GM21723 (cell line): Measurements from ENCODE around the gene COL18A1.

Source experiments
- ATAC-seq: cut with Tn5 transposase; IDR thresholded peaks from one replicate; pipeline ENCODE4 v1.9.1; 2021; ENCODE audit warnings: mild to moderate bottlenecking, moderate library complexity; ENCODE audit not compliant: unreplicated experiment

The COL18A1 gene

DNA sequence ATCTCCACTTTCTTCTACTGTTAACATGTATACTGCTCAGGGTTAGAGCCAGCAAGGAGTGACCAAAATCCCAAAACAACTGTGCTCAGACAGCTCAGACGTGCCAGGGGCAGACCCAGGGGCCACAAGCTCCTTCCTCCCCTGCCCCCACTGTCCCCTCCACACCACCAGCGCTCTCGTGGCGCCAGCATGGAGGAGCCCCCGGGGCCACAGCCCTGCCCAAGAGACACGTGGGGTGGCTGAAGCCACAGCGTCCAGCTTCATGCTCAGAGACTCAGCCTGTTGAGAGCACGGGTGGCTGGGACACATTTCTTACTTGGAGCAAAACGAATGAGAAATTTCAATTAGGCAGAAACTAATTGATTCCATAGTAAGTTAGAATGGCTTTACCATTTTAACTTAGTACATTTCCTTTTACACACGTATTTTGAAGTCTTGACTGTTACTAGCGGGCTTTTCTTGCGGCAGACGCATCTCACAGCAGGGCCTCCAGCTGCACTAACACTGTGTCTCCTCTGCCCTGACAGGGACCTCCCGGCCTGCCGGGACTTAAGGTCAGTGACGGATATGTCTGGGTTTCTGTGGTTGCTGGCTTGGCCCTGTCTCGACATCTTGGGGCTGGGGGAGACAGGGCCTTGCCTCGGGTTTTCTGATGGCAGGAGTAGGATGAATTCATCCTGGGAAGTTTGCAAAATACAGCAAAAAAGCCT is 83.1 kb downstream of the COL18A1 start:
- no peak for ATAC-seq

DNA sequence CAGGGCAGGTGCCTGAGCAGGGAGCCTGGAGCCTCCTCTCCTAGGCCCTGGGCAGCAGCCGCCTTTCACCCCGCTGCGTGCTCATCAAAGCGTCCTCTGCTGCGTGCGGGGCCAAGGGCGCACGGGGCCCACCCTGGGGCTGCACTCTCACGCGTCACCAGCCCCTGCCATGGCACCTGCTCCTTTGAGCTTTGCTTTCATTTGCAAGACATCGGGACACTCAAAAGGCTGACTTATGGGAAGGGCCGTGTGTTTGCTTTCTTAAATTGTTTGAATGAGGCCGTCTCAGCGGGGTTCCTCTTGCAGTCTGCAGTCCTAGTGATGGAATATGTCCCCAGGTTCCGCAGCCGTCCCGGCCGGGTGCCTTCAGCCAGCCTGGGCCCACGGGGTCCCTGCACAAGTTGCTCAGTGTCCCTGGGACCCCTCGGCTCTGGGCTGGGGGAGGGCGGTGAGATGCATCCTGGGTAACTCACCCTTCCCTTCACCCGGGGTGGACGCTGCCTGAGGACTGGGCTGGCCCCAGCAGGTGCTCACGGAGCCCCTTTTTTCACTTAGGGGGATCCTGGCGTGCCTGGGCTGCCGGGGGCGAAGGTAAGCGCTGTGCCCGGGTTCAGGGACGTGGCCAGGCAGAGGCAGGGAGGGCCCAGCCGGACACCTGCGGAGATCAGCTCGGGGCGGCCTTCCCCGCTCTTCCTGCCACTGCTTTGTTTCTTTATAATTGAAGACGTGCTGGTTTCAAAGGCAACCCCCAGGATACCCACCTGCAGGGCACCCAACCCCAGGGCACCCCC is 84.2 kb downstream of the COL18A1 start:
- no peak for ATAC-seq

DNA sequence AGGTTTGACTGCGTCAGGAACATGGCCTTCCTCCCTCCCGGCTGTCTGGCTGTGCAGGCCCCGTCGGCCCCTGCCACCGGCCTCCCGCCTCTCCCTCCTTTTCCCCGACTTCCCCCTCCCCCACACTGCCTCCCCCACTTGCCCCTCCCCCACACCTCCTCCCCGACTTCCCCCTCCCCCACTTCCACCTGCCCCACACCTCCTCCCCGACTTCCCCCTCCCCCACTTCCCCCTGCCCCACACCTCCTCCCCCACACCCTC is 84.7 kb downstream of the COL18A1 start:
- ATAC-seq, result no peak

- ATAC-seq, result no peak
These were observed 85.2 kb downstream of the COL18A1 start for GRCh38 chr21:45490049-45490731.

DNA sequence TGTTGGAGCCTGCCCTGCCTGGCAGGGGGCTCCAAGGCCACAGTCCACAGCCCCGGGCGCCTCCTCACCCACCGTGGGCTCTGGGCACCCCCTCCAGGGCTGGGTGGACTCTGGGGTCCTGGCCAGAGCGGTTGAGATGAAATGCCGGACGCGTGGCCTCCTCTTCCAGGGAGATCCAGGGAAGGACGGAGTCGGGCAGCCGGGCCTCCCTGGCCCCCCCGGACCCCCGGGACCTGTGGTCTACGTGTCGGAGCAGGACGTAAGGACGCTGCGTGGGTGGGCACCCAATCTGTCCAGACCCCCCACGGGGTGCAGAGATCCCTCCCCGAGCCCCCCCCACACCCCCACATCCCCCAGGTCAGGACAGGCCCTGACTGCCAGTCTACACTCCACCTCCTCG is 86.1 kb downstream of the COL18A1 start:
- ATAC-seq, result no peak

- ATAC-seq, result no peak
These were observed 86.7 kb downstream of the COL18A1 start for GRCh38 chr21:45491623-45492022.

GRCh38 chr21:45492765-45493164 is 87.8 kb downstream of the COL18A1 start:
- ATAC-seq, result no peak

GRCh38 chr21:45493401-45494001 is 88.5 kb downstream of the COL18A1 start:
- no peak for ATAC-seq

GRCh38 chr21:45494135-45494850 is 89.3 kb downstream of the COL18A1 start:
- no peak for ATAC-seq

DNA sequence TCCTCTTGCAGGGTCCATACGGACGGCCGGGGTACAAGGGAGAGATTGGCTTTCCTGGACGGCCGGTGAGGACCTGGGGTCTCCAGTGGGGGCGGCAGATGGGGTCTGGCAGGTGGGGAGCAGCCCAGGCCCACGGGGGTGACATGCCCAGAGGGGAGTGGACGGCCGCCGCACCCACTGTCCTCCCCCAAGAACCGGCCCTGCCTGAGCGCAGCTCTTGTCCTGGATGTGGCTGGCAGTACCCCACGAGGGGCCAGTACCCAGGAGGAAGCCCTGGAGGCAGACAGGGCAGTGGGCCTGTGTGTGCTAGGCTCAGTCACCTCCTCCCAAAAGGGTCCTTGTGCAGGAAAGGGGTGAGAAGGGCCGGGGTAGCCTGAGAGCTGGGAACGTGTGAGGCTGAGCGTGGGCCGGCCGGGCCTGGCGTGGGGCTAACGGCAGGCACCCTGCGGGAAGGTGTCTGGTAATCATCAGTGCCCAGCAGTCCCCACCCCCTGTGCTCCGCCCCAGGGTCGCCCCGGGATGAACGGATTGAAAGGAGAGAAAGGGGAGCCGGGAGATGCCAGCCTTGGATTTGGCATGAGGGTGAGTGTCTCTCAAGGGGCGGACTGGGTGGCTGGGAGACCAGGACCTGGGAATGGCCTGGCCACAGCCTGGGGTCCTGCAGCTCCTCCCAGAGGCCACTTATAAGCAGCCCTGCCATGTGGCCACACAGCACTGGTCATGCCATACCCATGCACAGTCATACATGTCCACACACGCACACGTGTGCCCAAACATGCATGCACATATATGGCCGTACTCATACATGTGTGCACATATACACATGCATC is 90.1 kb downstream of the COL18A1 start:
- ATAC-seq, result no peak

- no peak for ATAC-seq
These were observed 91.4 kb downstream of the COL18A1 start for GRCh38 chr21:45496151-45496967.

- no peak for ATAC-seq
These were observed 92.2 kb downstream of the COL18A1 start for GRCh38 chr21:45496968-45497845.

- ATAC-seq, result no peak
These were observed 93.1 kb downstream of the COL18A1 start for GRCh38 chr21:45497846-45498645.

DNA sequence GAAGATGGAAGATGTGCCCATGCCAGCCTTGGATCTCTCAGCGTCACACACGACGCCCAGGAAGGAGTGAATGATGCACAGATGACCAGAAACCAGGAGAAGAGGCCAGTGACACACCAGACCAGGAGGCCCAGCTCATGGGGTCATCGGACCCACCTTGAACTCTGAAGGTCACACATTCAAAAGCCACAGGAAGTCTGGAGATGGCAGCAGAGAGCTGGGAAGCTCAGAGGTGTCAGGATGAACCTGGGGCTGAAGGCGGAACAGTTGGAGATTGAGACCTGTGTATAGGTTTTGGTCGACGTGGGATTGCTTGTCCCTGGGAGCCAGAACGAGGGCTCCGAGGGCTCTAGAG is 93.7 kb downstream of the COL18A1 start:
- ATAC-seq, result no peak

DNA sequence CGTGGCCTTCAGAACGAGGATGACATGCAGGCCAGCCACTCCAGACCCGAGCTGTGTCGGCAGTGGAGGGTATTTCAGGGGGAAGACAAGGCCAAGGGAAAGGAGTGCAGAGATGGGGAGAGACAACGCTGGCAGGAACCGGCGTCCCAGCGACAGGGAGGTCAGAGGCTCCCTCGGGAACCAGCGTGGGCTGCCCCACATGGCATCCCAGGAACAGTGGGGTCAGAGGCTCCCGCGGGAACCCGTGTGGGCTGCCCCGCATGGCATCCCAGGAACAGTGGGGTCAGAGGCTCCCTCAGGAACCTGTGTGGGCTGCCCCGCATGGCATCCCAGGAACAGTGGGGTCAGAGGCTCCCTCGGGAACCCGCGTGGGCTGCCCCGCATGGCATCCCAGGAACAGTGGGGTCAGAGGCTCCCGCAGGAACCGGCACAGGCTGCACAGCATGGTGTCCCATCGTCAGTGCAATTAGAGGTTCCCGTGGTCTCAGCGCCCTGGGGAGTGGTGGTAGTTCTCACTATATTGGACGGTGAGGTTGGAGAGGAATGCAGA is 94.3 kb downstream of the COL18A1 start:
- no peak for ATAC-seq

DNA sequence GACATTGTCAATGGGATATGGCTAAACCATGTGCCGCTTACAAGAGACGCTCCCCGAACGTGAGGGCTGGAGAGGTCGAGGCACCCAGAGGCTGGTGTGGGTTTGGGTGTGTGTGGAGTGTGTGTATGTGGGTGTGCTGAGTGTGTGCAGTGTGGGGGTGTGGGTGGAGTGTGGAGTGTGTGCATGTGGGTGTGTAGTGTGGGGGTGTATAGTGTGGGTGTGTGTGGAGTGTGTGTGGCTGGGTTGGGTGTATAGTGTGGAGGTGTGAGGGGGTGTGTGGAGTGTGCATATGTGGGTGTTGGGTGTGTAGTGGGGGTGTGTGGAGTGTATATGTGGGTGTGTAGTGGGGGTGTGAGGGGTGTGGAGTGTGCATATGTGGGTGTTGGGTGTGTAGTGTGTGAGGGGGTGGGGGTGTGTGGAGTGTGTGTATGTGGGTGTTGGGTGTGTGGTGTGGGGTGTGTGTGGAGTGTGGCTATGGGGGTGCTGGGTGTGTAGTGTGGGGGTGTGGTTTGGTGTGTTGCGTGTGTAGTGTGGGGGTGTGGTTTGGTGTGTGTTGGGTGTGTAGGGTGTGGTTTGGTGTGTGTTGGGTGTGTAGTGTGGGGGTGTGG is 95.1 kb downstream of the COL18A1 start:
- ATAC-seq, result no peak
